Smooth muscle cell (in vitro differentiated cells): ENCODE results near the gene BMPR1B. TPM values are rescaled to one million over a fixed set of nuclear protein-coding genes. Genes with fewer than 3 reads are reported as not detected.

ENCODE experiments used
- DNase-seq: peaks from one replicate; lab custom pipeline; 2025; ENCODE audit not compliant: unreplicated experiment; lab: John Stamatoyannopoulos, UW
- H2AFZ ChIP-seq: fragments of 200-600 bp; sonication (generic); 2 replicates; pipeline ENCODE4 v1.6.0; 2016; ENCODE audit warnings: antibody characterized with exemption, low read depth, mild to moderate bottlenecking
- H3F3A ChIP-seq: fragments of 200-600 bp; sonication (generic); 2 replicates; pipeline ENCODE4 v1.6.0; 2017; ENCODE audit warnings: antibody characterized with exemption, low read depth
- H3K27ac ChIP-seq: fragments of 200-600 bp; sonication (generic); 2 replicates; pipeline ENCODE4 v1.5.1; 2016; ENCODE audit warnings: low read depth, mild to moderate bottlenecking
- H3K27me3 ChIP-seq: fragments of 200-600 bp; sonication (generic); 2 replicates; pipeline ENCODE4 v1.6.1; 2016; ENCODE audit warnings: low read depth, mild to moderate bottlenecking
- H3K36me3 ChIP-seq: fragments of 200-600 bp; sonication (generic); 2 replicates; pipeline ENCODE4 v1.5.1; 2016; ENCODE audit warnings: low read depth
- H3K4me1 ChIP-seq: fragments of 200-600 bp; sonication (generic); 2 replicates; pipeline ENCODE4 v1.5.1; 2016; ENCODE audit warnings: low read depth
- H3K4me2 ChIP-seq: fragments of 200-600 bp; sonication (generic); 2 replicates; pipeline ENCODE4 v1.6.0; 2016; ENCODE audit warnings: mild to moderate bottlenecking
- H3K4me3 ChIP-seq: fragments of 200-600 bp; sonication (generic); 2 replicates; pipeline ENCODE4 v1.5.1; 2016; ENCODE audit warnings: mild to moderate bottlenecking
- H3K79me2 ChIP-seq: fragments of 200-600 bp; sonication (generic); 2 replicates; pipeline ENCODE4 v1.6.0; 2016; ENCODE audit warnings: low read depth, mild to moderate bottlenecking
- H3K9ac ChIP-seq: fragments of 200-600 bp; sonication (generic); 2 replicates; pipeline ENCODE4 v1.6.0; 2016; ENCODE audit warnings: low read depth
- H3K9me3 ChIP-seq: fragments of 200-600 bp; sonication (generic); replicated peaks from 2 replicates; pipeline ENCODE4 v1.5.1; 2016; ENCODE audit warnings: low read depth
- H4K20me1 ChIP-seq: fragments of 200-600 bp; sonication (generic); 2 replicates; pipeline ENCODE4 v1.6.0; 2016; ENCODE audit warnings: low read depth
- CTCF ChIP-seq: fragments of 200-600 bp; sonication (generic); IDR thresholded peaks from 2 replicates; pipeline ENCODE4 v1.5.1; 2017; ENCODE audit warnings: borderline replicate concordance, mild to moderate bottlenecking, antibody characterized with exemption; ENCODE audit not compliant: insufficient read depth, poor library complexity, severe bottlenecking
- WGBS: methylation state at CpG from one replicate; pipeline ENCODE4 v1.1.7; 2016; ENCODE audit warnings: low lambda C conversion rate; 5-methylcytosine and 5-hydroxymethylcytosine counted together
- polyA plus RNA-seq: library from polyadenylated mRNA; unstranded; fragments of >200 nt; fragmentation: Nextera tagmentation; extraction: Ambion mirVana; gene quantifications from 2 replicates; pipeline ENCODE4 v1.2.1, GENCODE V29; 2016
- total RNA-seq: library from RNA; depleted of rRNA; stranded (reverse); fragments of >200 nt; gene quantifications from 2 replicates; pipeline ENCODE4 v1.2.3, GENCODE V29; 2014

Gene BMPR1B
- total and polyA plus RNA-seq, 2 experiments from 2014 or later: 0.03 to 1.2 TPM

- TF ChIP-seq CTCF: no peak
- Histone ChIP-seq H3K79me2 (no peaks in the 10 kb centered on the region), H3K27me3 (no peaks in the 10 kb centered on the region), H3K9ac (no peak overlapping the region), H3K27ac (no peak overlapping the region), H3K36me3 (no peaks in the 10 kb centered on the region), H3K4me2 (no peak overlapping the region), H3K4me1 (no peaks in the 10 kb centered on the region), H3K4me3 (no peak overlapping the region), H3F3A (no peaks in the 10 kb centered on the region), H4K20me1 (no peaks in the 10 kb centered on the region), H3K9me3 (no peaks in the 10 kb centered on the region), H2AFZ (no peak overlapping the region)
- no peak for DNase-seq
- WGBS: 71% methylated on average over 2 of the region's 2 CpGs
These were observed 166.8 kb downstream of the BMPR1B start for GRCh38 chr4:94924566-94924965.

DNA sequence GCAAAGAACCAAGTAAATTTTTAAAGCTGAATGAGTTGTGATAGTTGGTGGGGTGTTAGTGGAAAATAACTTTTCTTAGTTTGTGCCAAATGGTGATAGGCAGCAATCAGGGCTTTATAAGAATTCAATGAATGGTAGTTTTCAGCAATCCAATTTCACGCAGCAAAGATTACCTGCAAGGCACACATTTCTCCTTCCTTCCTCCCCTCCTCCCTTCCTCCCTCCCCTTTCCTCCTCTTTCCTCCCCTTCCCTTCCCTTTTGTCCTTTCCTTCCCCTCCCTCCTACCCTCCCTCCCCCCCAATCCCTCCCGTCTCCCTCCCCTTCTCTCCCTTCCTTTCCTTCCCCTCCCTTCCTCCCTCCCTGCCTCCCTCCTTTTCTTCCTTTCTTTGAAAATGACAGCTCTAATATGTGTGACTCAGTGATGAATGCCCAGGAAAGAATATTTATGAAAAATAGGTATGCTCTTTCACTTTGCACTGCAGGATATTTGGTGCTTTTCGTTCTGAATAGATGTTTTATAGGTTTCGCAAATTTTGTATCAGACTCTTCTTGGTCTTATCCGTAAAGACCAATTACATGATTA, 168.1 kb downstream of the BMPR1B start:
- no peak overlapping the region for H3K27ac ChIP-seq
- H2AFZ ChIP-seq: no peak overlapping the region
- H3K4me3 ChIP-seq: no peak overlapping the region
- no peaks in the 10 kb centered on the region for H3K27me3 ChIP-seq
- no peak overlapping the region for H3K9ac ChIP-seq
- no peak overlapping the region for H3K4me2 ChIP-seq
- H3K79me2 ChIP-seq: no peaks in the 10 kb centered on the region
- no peak for DNase-seq
- no peaks in the 10 kb centered on the region for H3F3A ChIP-seq
- H3K4me1 ChIP-seq: no peaks in the 10 kb centered on the region
- WGBS: 99% methylated on average over 4 of the region's 5 CpGs
- H4K20me1 ChIP-seq: no peaks in the 10 kb centered on the region
- no peak for TF ChIP-seq CTCF
- H3K9me3 ChIP-seq: no peaks in the 10 kb centered on the region
- no peaks in the 10 kb centered on the region for H3K36me3 ChIP-seq

DNA sequence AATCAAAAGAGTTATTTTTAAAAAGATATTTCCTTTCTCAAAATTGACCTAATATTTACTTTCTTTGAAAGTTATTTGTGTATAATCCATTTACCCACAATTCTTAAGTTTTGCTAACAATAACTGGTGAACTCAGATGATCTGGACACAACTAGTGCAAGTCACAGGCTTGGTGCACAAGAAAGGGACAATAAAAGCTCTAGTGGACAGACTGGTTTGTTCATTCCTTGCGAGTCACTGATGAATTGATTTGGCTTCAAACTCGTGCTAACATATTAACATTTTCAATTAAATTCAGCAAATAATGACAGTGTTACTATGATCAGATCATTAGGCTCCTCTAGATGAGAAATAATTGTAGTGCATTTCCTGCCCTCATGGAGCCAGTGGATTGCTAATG, 169.2 kb downstream of the BMPR1B start:
- Histone ChIP-seq H3K4me3 (no peak overlapping the region), H3K4me1 (no peaks in the 10 kb centered on the region), H3K9me3 (no peaks in the 10 kb centered on the region), H3K9ac (no peak overlapping the region), H2AFZ (no peak overlapping the region), H3K36me3 (no peaks in the 10 kb centered on the region), H3K4me2 (no peak overlapping the region), H3K27me3 (no peaks in the 10 kb centered on the region), H3F3A (no peaks in the 10 kb centered on the region), H3K27ac (no peak overlapping the region), H4K20me1 (no peaks in the 10 kb centered on the region), H3K79me2 (no peaks in the 10 kb centered on the region)
- TF ChIP-seq CTCF: no peak
- no peak for DNase-seq
- WGBS: 64% methylated on average over 2 of the region's 2 CpGs

DNA sequence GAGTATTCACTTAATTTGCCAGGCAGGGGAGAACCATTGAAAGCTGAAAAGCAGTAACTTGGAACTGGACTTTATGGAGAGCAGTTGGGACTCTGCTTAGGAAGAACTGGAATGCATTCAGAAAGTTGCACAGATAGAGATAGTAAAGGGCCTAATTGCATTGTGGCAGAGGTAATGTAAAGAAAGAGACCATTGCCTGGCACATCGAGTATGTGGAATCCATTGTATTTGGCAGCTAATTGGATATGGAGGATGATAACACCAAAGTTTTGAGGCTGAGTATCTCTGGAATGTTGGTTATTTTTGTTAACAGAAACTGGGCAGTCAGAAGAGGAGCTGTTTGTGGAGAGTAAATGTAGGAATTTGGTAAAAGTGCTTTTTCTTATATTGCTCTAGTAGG, 169.9 kb downstream of the BMPR1B start:
- Histone ChIP-seq H3K79me2 (no peaks in the 10 kb centered on the region), H3K4me2 (no peak overlapping the region), H3K4me3 (no peak overlapping the region), H3K27me3 (no peaks in the 10 kb centered on the region), H3K27ac (no peak overlapping the region), H4K20me1 (no peaks in the 10 kb centered on the region), H3F3A (no peaks in the 10 kb centered on the region), H3K9me3 (no peaks in the 10 kb centered on the region), H2AFZ (no peak overlapping the region), H3K9ac (no peak overlapping the region), H3K4me1 (no peaks in the 10 kb centered on the region), H3K36me3 (no peaks in the 10 kb centered on the region)
- DNase-seq: no peak
- TF ChIP-seq CTCF: no peak
- 54% methylated on average over 1 of the region's 1 CpG for WGBS
